Measurements from ENCODE around the gene TRABD.
"Not testable (repeated sequence)": the region's sequence is repeated elsewhere in the genome, so short reads cannot be mapped to it uniquely, and the experiment has no call there.

TRABD gene

DNA sequence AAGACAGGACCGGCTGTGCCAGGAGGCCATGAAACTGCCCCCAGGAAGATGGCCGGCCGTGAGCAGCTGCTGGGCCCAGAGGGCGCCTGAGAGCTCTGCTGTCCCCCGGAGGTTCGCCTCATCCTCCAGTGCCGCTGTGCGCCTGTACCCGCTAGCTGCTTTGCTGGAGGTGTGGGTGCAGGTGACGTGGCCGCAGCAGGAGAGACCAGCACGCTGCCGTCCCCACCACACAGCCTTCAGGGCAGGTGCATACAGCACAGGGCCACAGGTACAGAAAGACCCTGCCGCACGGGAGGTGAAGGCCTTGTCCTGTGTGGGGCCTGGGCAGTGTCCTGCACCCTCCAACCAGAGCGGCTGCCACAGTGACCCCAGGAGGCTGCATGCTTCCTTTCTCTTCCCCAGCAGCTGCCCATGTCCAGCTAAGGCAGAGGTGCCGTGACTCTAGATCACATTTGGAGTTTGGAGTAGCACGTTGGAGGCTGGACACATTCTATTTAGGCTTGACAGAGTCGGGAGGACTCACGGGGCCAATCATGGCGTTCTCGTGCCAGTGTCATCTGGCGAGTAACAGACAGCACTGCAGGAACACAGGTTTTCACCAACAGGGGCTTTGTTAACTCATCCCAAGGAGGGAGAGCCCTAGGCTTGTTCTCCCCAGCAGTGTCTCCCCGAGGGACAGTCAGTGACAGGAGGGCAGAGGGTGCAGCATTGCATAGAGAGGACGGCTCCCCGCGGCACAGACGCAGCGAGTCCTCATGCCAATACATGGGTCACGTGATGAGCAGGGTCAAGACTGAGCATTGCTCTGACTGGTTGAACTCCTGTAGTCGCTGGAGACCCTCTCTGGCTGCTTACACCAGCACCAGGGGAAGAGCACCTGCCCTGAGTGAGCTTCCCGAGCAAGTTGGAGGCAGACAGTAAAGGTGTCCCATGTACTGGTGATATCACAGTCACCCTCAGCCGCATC is 33.9 kb upstream of the TRABD start:
- FAIRE-seq, result no peak

DNA sequence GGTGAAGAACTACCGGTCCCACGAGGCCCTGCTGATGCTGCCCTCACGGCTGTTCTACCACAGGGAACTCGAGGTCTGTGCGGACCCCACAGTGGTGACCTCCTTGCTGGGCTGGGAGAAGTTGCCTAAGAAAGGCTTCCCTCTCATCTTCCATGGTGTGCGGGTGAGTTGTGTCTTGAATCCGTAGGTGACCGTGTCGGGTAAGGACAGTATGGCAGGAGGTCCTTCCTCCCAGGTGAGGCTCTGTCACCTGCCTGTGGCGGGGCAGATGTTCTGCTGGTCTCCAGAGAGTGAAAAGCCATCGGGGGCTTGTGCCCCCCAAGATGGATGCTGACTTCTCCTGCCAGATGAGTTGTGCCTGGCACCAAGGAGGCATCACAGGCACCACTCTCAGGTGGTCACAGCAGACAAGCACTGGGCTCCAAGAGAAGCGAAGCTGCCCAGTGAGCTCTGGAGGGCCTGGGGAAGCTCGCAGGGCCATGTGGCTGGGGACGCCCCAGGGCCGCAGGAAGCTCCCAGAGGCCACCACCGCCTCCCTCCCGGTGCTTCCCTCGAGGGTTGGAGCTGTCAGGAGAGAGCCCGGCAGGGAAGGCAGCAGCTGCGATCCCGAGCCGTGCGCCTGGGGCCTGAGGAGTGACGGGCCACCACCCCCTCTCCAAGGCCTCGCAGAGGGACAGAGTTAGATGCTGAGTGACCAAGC is 32.5 kb upstream of the TRABD start:
- FAIRE-seq, result no peak

GRCh38 chr22:50153756-50154140 is 32.0 kb upstream of the TRABD start:
- no peak for FAIRE-seq

DNA sequence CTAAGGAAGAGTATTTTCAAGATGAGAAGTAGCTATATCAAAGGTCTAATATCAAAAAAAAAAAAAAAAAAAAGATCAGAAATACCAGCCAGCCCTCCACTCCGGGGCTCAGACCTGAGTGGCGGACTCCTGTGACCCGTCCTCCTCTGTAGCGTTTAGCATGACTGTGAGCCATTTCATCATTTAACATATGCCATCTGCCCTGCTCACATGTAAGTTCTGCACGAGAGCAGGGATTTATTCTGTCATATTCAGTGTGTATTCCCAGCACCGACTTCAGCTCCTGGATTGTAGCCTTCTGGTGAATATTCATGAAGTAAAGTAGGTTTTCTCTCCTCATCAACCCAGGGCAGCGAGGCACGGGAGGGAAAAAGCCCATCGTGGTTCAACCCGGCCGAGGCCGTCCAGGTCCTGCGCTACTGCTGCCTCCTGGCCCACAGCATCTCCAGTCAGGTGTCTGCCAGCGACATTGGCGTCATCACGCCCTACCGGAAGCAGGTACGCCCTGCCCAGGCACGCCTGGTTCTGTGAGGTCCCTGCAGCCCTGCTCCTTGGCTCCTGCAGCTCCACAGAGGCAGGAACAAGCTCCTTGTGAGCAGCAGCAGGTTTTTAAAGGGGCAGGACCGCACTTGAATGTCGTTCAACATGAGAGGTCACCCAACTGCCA is 27.9 kb upstream of the TRABD start:
- no peak for FAIRE-seq

- FAIRE-seq, result no peak
Observed at GRCh38 chr22:50160947-50161346, 24.8 kb upstream of the TRABD start.

DNA sequence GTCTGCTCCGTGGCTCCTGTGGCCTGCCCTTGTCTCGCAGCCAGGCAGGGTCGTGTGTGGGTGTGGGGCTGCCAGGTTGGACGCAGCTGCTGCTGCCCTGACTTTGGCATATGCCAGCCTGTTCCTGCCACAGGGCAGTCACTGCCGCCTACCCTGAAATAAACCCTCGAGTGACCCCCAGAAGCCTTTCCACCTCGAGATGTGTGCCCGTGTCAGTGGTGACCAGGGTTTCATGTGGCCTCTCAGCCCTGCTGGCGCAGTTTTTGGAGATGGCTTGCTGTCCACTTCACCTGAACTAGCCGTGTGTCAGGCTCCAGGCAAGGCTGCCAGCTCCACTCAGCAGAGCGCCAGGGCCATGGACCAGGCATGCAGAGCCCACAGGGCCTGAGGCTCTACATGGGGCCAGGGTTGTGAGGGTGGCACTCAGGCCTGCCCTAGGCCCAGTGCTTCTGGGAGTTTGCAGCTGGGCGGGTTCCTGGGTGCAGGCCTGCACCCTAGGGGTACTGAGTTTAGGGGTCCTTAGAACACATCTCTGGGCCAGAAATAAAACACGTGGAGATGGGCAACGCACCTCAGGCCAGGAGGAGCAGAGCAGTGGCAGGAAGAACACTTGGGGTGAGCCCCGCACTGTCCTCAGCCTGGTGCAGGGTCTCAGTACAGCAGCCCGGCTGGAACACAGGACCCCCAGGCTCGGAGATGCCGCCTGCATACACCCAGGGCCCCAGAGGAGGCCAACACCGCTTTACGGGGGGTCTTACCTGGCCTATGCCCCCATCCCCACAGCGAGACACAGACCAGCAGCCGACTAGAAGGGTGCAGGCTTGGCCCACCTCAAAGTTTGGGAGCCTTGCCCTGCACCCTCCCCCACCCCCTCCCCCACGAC is 24.0 kb upstream of the TRABD start:
- FAIRE-seq, result no peak

GRCh38 chr22:50162391-50162956 is 23.2 kb upstream of the TRABD start:
- no peak for FAIRE-seq

- no peak for FAIRE-seq
Observed at GRCh38 chr22:50165436-50166123, 20.1 kb upstream of the TRABD start.

GRCh38 chr22:50167689-50168489 is 17.8 kb upstream of the TRABD start:
- FAIRE-seq, result no peak

GRCh38 chr22:50168490-50169180 is 17.1 kb upstream of the TRABD start:
- FAIRE-seq, result not testable (repeated sequence)

- FAIRE-seq, result no peak
Observed at GRCh38 chr22:50169181-50169759, 16.4 kb upstream of the TRABD start.

DNA sequence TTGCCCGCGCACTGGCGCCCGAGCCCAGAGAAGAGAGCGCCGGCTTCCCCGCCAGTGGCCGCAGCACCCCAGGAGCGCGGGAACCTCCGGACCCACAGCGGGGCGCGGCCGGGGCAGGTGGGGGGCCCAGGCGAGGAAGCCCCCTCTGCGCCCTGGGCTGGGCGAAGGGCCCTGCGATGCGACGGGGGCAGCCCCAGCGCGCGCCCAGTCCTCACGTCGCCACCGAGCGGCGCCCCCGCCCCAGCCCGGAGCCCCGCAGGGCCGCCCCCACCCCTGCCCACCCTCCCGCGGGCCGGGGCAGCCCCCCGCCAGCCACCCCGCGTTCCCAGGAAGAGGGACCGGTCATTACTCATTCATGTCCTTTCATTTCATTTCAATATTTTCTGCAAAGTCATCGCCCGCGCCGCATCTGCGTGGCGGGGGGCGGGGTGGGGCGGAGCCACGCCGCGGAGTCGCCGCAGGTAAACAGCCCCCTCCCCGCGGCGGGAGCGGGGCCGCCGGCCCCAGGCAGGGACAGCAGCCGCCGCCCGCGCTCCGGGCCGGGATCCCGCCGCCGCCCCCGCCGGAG is 15.9 kb upstream of the TRABD start:
- FAIRE-seq, result no peak

DNA sequence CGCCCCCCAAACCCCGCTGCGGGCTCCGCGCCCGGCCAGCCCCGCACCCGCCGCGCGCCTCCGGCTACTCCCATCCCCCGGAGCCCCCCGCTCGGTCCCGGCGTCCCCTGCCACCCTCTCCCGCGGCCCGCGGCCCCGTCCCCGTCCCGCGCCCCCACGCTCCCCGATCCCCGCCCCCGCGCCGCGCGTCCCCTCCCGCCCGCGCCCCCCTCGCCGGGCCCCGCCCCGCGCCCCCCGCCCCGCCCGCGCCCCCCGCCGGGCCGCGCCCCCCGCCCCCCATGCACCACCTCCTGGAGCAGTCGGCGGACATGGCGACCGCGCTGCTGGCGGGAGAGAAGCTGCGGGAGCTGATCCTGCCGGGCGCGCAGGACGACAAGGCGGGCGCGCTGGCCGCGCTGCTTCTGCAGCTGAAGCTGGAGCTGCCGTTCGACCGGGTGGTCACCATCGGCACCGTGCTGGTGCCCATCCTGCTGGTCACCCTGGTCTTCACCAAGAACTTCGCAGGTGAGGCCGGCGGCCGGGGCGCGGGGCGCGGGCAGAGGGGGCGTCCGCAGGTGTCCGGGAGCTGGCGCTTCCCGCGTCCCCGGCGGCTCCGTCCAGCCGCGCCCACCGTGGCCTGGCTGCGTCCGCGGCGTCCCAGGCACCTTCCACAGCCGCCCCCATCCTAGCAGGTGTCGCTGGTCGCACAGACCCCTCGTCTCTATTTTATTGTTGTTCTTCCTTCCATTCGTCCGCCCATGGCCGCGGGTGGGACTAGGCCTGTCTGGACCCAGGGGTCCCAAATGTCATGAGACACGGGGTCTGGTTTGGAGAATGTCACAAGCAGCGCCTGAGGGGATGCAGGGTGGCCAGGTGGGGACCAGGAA is 15.0 kb upstream of the TRABD start, which contains the start of gene PANX2:
Gene PANX2 (plus strand): TSS at position 279 of the 866 bp plus-strand sequence. CDS start 0 bp downstream, at position 279.
- FAIRE-seq, result no peak

DNA sequence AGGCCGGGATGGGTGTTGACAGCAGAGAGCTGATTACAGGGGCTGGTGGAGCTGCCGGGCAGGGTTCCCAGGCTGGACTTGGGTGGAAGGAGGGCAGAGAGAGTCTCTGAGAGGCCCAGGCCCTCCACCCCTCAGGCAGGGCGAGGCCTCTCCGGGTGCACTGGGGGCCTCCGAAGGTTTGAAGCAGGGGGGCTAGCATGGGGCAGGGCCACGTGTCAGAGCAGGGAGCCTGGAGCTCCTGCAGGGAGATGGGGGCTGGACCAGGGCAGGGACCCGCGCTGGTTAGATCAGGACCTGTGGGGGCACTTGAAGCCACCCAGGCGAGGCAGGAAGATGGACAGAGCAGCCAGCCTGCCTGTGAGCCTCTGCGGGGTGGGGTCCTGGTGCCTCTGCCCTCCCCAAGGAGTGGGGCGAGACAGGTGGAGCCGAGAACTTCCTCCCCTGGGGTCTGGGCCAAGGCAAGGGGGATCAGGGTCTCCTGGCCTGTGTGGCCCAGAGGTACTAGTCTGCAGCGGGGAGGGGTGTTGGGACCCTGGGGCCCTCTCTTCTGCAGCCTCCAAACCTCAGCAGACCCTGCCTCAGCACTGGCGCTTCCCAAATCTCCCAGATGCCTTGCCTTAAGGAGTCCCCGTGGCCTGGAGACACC is 14.3 kb upstream of the TRABD start:
- no peak for FAIRE-seq

DNA sequence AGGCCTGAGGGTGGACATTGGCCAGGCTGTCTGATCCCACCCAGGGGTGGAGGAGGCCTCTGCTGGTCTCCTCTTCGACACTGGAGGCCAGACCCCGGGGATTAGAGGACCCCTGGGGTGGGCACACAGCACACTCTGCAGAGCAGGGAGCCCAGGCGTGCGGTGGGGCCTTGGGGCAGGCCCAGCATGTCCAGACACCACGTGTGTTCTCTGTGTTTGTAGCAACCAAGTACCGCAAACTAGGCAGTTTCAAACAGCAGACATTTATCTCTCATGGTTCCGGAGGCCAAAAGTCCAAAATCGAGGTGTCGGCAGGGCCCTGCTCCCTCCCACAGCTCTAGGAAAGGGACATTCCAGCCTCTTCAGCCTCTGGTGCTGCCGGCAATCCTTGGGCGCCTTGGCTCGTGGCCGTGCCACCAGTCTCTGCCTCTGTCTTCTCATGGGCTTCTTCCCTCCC is 13.7 kb upstream of the TRABD start:
- no peak for FAIRE-seq

DNA sequence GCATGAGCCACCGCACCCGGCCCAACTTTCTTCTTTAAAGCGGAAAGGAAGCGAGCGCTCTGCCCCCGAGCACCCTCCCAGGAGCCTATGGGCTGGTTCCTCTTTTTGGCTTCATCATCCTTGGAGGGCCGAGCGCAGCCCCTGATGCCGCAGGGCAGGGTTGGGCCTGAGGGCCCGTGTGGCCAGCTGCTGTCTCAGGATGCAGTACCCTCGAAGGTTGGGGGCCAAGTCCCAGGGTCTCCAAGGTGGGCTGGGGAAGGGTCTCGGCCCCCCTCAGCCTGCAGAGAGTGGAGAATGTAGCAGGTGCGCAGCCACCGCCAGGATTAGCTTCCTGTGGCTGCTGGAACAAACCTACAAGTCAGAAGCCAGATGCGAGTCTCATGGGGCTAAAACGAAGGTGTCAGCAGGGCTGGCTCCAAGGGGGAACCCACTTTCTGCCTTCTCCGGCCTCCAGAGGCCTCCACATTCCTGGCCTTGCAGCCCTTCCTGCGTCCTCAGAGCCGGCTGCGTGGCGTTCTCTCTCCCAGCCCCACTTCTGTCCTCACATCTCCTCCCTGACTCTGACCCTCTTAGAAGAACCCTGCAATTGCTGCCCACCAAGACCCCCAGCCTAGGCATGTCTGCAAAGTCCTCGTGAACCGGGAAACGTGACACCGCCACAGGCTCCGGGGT is 12.3 kb upstream of the TRABD start:
- no peak for FAIRE-seq

DNA sequence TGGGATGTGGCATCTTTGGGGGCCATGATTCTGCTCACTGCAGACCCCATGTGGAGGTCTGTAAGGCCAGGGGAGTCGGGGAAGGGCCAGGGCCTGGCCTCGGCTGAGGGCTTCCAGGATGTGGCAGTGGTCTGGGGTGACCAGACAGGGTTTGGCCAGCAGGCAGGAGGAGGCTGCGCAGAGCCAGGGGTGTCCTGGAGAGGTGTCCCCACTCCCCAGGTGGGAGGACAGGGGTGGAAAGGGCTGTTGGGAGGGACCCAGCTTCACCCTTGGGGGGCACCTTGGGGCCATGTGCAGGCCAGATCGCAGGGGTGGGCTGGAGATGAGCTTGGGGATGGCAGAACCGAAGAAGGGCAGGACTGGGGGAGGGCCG is 11.7 kb upstream of the TRABD start:
- no peak for FAIRE-seq
